GM19025 (cell line): ENCODE data around the gene CAPN15.

ENCODE experiments used
- ATAC-seq: cut with Tn5 transposase; IDR thresholded peaks from one replicate; pipeline ENCODE4 v1.9.1; 2021; ENCODE audit warnings: mild to moderate bottlenecking, low read depth, moderate library complexity; ENCODE audit not compliant: unreplicated experiment

Gene CAPN15

GRCh38 chr16:574021-574760 is 46.7 kb downstream of the CAPN15 start:
- ATAC-seq: no peak

GRCh38 chr16:575354-576196 is 48.1 kb downstream of the CAPN15 start:
- no peak for ATAC-seq

GRCh38 chr16:576197-576822 is 48.8 kb downstream of the CAPN15 start:
- no peak for ATAC-seq

- no peak for ATAC-seq
These were observed 49.3 kb downstream of the CAPN15 start for GRCh38 chr16:576823-577201.

- no peak for ATAC-seq
These were observed 50.3 kb downstream of the CAPN15 start for GRCh38 chr16:577796-578195.

- ATAC-seq: no peak
These were observed 50.8 kb downstream of the CAPN15 start for GRCh38 chr16:578232-578869.

GRCh38 chr16:578870-579405 is 51.4 kb downstream of the CAPN15 start:
- ATAC-seq: no peak

- no peak for ATAC-seq
These were observed 52.8 kb downstream of the CAPN15 start for GRCh38 chr16:580141-580945.

GRCh38 chr16:580946-581498 is 53.5 kb downstream of the CAPN15 start:
- no peak for ATAC-seq

- ATAC-seq: no peak
These were observed 54.7 kb downstream of the CAPN15 start for GRCh38 chr16:582218-582613.

GRCh38 chr16:582614-583331 is 55.3 kb downstream of the CAPN15 start:
- ATAC-seq: no peak

GRCh38 chr16:583470-583814 is 55.9 kb downstream of the CAPN15 start:
- ATAC-seq: no peak

GRCh38 chr16:583815-584591 is 56.5 kb downstream of the CAPN15 start:
- no peak for ATAC-seq

GRCh38 chr16:585351-585750 is 57.8 kb downstream of the CAPN15 start:
- no peak for ATAC-seq

- ATAC-seq: no peak
These were observed 58.6 kb downstream of the CAPN15 start for GRCh38 chr16:586047-586644.

GRCh38 chr16:586645-587590 is 59.4 kb downstream of the CAPN15 start:
- no peak for ATAC-seq

- ATAC-seq: peak; percentile 0
These were observed 61.1 kb downstream of the CAPN15 start for GRCh38 chr16:588639-588888.
